HG03066 (cell line): ENCODE measurements around the gene TEPSIN.

ENCODE experiments used
- ATAC-seq: cut with Tn5 transposase; IDR thresholded peaks from one replicate; pipeline ENCODE4 v1.9.1; 2021; ENCODE audit warnings: low read depth; ENCODE audit not compliant: unreplicated experiment

Gene TEPSIN

DNA sequence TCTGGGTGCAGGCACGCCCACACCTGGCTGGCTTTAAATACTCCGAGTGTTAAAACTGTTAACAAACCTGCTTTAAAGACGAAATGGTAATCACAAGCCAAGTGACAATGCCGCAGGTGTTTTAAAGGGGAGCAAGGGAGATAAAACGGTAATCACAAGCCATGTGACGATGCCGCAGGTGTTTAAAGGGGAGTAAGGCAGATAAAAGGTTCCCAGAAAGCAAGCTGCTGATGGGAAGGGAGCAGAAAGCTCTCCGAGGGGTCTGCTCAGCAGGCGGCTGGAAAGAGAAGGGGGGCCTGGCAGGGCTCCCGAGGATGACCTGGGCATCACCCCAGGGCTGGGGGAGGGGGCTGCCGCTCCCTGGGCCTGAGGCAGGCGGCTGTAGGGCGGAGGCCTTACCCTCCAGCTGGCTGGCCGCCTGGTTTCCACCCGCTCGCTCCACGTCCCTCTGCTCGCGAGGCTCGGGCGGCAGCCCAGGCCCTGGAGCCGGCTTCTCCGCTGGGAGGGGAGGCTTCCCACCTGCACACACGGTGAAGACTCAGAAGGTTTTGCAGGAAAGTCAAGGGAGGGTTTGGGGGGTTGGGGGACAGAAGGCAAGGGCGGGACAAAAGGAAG, 12.3 kb upstream of the TEPSIN start:
- no peak for ATAC-seq

GRCh38 chr17:81250286-81251093, 11.6 kb upstream of the TEPSIN start:
- no peak for ATAC-seq

DNA sequence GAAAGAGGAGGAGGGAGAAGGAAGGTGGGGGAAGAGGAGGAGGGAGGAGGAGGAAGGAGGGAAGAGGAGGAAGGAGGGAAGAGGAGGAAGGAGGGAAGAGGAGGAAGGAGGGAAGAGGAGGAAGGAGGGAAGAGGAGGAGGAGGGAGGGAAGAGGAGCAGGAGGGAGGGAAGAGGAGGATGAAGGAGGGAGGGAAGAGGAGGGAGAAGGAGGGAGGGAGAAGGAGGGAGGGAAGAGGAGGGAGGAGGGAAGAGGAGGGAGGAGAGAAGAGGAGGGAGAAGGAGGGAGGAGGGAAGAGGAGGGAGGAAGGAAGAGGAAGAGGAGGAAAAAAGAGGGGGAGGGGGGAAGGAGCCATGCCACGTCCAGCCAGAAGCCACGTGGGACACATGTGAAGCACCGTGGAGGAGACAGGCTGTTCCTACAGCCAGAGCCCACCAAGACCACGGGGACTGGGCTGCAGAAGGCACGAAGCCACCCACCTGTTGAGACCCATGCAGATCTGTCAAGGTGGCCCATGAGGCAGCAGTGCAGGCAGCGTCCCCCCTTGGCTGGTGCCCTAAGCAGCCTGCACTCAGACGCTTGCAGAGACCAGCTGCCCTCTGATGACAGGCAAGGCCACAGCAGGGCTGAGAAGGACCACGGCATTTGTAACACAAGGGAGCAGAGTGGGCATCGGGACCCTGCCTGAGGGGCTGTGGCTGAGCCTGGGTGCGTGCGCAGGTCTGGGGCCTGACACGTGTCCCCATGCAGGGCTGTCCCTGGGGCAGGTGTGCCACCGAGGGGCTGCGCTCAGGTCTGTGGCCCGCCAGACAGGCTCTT, 10.6 kb upstream of the TEPSIN start:
- ATAC-seq: no peak

DNA sequence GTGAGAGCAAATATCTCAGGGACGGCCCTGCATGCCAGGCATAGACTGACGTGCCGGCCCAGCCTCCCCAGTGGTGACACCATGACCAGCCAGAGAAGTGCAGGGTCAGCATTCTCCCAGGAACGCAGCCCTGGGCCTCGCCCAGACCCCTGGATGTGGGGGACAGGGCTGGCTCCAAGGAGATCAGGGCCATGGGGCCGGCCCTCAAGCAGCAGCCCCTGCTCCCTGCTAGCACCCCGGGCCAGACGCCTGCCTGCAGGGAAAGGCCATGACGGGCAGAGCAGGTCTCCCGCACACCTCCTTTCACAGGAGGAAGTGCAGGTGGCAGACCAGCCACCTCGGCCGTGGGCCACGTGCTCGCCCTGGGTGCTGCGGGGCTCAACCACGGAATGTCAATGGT, 9.8 kb upstream of the TEPSIN start:
- no peak for ATAC-seq

- ATAC-seq: no peak
Measured at GRCh38 chr17:81247339-81247990, 8.6 kb upstream of the TEPSIN start.

GRCh38 chr17:81246679-81247338, 8.0 kb upstream of the TEPSIN start:
- ATAC-seq: no peak

GRCh38 chr17:81246343-81246670, 7.5 kb upstream of the TEPSIN start:
- no peak for ATAC-seq

- no peak for ATAC-seq
Measured at GRCh38 chr17:81245665-81246342, 6.9 kb upstream of the TEPSIN start.

DNA sequence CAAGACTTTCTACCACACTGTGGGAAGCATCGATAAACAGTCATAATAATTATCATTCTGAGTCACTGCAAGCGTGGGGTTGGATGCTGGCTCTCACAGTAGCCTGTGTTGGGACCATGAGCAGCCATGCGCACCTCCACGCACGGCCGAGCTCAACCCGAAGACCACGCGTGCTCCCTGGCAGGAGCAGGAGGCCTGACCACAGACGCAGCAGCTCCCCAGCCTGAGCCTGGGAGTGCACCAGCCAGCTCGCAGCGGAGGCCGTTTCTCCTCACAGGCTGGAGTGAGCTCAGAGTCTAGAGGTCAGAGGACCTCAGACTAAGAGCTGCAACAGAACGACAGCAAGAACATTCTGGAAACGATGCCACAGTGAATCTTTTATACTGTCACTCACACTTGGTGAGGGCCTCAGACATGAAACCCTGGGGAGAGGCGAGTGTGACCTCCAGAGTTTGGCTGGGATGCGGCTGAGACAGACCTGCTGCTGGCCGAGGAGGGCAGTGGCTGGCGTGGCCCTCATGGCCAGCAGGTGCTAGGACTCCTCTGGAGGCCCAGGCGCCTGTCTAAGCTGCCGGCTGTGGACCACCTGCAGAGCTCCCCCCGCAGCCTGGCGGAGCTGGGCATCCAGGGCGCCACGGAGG, 6.3 kb upstream of the TEPSIN start:
- no peak for ATAC-seq

GRCh38 chr17:81244358-81245023, 5.6 kb upstream of the TEPSIN start:
- ATAC-seq: no peak

DNA sequence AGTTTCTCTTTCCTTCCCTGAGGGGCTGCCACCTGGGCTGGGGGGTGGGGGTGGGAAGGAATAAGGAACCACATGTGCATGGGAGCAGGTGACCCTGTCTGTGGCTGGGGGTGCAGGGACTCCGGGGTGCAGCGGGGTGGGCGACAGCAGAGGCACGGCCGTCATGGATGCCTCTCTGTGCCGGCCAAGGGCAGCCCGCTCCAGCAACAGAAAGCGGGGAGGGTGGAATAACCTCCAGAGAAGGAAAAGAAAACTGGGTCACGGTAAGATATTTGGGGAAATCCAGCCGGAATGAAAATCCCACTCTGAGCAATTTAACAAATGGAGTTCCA, 4.4 kb upstream of the TEPSIN start:
- ATAC-seq: no peak

DNA sequence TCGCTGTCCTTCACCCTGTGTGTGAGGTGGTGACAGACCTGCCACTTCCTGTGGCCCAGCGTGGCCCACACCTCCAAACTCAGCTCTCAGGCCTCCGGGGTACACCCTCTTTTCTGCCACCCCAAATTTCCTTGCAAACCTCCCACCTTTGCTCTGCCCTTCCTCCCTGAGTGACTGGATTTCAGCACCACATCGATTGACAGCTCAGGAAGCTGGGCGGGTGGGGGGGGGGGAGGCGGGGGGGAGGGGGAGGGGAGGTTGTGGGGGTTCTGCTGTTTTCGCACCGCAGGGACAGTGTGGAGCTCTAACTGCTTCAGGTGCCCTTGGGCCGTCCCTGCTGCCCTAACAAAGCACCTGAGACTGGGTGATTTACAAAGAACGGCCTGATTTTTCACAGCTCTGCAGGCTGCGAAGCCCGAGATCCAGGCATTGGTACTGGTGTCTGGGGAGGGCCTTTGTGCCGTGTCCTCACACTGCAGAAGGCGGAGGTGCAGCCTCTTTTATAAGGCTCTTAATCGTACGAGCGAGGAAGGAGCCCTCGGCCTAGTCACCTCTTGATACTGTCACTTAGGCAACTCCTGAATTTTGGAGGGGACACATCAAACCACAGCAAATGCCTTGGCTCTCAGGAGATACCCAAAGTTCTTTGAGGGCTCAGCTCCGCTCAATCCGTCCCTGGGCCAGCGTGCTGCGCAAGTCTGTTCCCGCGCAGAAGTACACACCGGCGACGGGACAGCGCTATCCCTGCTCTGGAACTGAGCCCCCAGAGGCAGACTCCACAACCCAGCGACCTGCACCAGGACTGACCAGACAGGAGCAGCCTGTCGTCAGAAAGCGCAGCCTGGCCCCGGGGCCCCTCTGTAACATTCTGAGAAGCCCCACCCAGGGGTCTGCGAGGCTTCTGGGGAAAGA, 3.8 kb upstream of the TEPSIN start:
- ATAC-seq: no peak

DNA sequence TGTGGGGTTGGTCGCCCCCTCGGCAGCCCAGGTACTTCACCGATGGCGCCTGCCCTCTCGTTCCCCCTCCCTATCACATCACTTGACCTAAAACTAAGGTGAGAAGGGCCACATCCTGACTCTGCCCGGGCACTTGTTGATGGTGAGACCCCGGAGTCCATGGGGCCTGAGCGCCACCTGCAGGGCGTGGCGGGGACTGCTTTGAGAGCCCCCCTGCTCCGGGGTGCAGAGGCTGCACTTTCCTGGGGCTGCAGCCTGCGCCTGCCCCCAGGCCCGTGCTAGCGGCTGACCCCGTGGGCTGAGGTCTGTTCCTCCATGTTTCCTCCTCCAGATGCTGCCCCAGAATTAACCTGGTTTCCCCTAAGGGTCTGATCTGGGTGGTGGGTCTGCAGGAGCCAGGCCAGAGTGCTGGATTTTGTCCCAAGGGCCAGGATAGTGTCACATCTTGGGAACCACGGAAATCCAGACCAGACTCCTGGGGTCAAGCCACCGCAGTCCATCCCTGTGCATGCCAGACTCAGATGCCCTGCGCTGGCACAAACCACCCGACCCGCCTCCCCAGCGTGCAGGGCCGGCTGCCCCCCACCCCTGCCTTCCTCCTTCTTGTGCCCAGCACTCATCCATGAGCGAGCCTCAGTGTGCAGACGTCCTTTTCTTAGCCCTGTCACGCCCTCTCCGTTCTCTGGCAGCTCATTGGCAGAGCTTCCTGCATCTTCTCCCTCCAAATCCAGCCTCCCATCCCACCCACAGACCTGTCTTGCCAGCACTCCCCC, 3.0 kb upstream of the TEPSIN start:
- no peak for ATAC-seq

DNA sequence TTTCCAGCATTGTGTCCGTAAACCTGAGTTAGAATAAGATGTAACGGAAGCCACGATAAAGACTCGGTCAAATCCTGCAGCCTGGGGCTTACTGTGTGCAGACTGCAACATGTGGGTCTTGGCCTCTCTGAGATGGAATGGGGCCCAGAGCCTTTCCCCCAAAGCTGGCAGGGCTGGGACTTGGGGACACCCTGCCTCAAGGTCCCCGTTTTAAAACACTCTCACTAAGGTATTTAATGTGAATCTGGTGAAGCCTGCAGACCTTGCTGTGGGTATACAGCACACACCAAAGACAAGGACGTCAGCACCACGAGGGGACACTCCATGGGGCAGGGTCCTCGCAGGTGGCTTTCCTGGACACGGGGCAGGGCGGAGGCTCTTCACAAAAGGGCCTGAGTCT, 2.3 kb upstream of the TEPSIN start:
- no peak for ATAC-seq

- no peak for ATAC-seq
Measured at GRCh38 chr17:81240761-81241160, 1.9 kb upstream of the TEPSIN start.

- no peak for ATAC-seq
Measured at GRCh38 chr17:81239714-81240555, 1.1 kb upstream of the TEPSIN start.

- no peak for ATAC-seq
Measured at GRCh38 chr17:81238490-81238814, 403 bp downstream of the TEPSIN start.
